Neural cell (in vitro differentiated cells): ENCODE data around the gene NRSN2. TPM values are rescaled to one million over a fixed set of nuclear protein-coding genes. Genes with fewer than 3 reads are reported as not detected.
"Not testable (repeated sequence)": the region's sequence is repeated elsewhere in the genome, so short reads cannot be mapped to it uniquely, and the experiment has no call there.

Experiments used
- H2AFZ ChIP-seq: fragments of 200-600, 300-800 bp; sonication (generic), shearing (Covaris generic); 2 replicates; pipeline ENCODE4 v1.6.0; 2014; ENCODE audit warnings: low read depth, mild to moderate bottlenecking, antibody characterized with exemption, low read length, moderate library complexity
- H3F3A ChIP-seq: fragments of 200-600 bp; shearing (Covaris generic); 2 replicates; pipeline ENCODE4 v1.6.1; 2016; ENCODE audit warnings: mild to moderate bottlenecking, moderate library complexity, mixed read lengths, antibody characterized with exemption, low read length; ENCODE audit not compliant: insufficient read depth, poor library complexity, severe bottlenecking
- H3K27ac ChIP-seq: fragments of 200-600, 300-800 bp; sonication (generic), shearing (Covaris generic); 2 replicates; pipeline ENCODE4 v1.5.1; 2014; ENCODE audit warnings: mild to moderate bottlenecking, low read length, moderate library complexity
- H3K27me3 ChIP-seq: fragments of 300-800, 200-600 bp; sonication (generic), shearing (Covaris generic); 2 replicates; pipeline ENCODE4 v1.6.0; 2014; ENCODE audit warnings: mild to moderate bottlenecking, low read depth, low read length, moderate library complexity; ENCODE audit not compliant: insufficient read depth
- H3K36me3 ChIP-seq: fragments of 300-800, 200-600 bp; sonication (generic), shearing (Covaris generic); 2 replicates; pipeline ENCODE4 v1.5.1; 2014; ENCODE audit warnings: mild to moderate bottlenecking, antibody characterized with exemption, low read length, moderate library complexity; ENCODE audit not compliant: insufficient read depth
- H3K4me2 ChIP-seq: fragments of 300-800, 200-600 bp; sonication (generic), shearing (Covaris generic); 2 replicates; pipeline ENCODE4 v1.6.0; 2014; ENCODE audit warnings: mild to moderate bottlenecking, low read length
- H3K4me3 ChIP-seq: fragments of 300-800, 200-600 bp; sonication (generic), shearing (Covaris generic); 2 replicates; pipeline ENCODE4 v1.5.1; 2014; ENCODE audit warnings: mild to moderate bottlenecking, low read length, moderate library complexity
- H3K79me2 ChIP-seq: fragments of 200-600 bp; shearing (Covaris generic); replicated peaks from 2 replicates; pipeline ENCODE4 v1.6.0; 2014; ENCODE audit warnings: mild to moderate bottlenecking, low read length, moderate library complexity; ENCODE audit not compliant: insufficient read depth
- H3K9ac ChIP-seq: fragments of 300-800, 200-600 bp; sonication (generic), shearing (Covaris generic); 2 replicates; pipeline ENCODE4 v1.6.1; 2016; ENCODE audit warnings: mild to moderate bottlenecking, low read length, mixed read lengths
- H3K9me2 ChIP-seq: fragments of 200-600 bp; shearing (Covaris generic); 2 replicates; pipeline ENCODE4 v1.6.1; 2016; ENCODE audit warnings: mild to moderate bottlenecking, low read length, mixed read lengths; ENCODE audit not compliant: insufficient read depth
- H3K9me3 ChIP-seq: fragments of 200-600, 300-800 bp; sonication (generic), shearing (Covaris generic); 2 replicates; pipeline ENCODE4 v1.6.1; 2016; ENCODE audit warnings: mild to moderate bottlenecking, mixed run types, low read length, moderate library complexity, mixed read lengths
- H4K20me1 ChIP-seq: fragments of 200-600 bp; shearing (Covaris generic); 2 replicates; pipeline ENCODE4 v1.6.1; 2016; ENCODE audit warnings: mild to moderate bottlenecking, mixed run types; ENCODE audit not compliant: insufficient read depth
- CTCF ChIP-seq: fragments of 450-650 bp; IDR thresholded peaks from 2 replicates; pipeline ENCODE4 v1.5.1; 2014; ENCODE audit warnings: antibody characterized with exemption, mild to moderate bottlenecking, moderate library complexity; ENCODE audit not compliant: poor library complexity, severe bottlenecking
- EP300 ChIP-seq: fragments of 450-650 bp; conservative IDR thresholded peaks from 2 replicates; pipeline ENCODE4 v1.6.1; 2014; ENCODE audit warnings: antibody characterized with exemption, mild to moderate bottlenecking, moderate library complexity; ENCODE audit not compliant: poor library complexity, severe bottlenecking
- EZH2 ChIP-seq: fragments of 200-600, 300-800 bp; shearing (Covaris generic), sonication (generic); IDR thresholded peaks from 2 replicates; pipeline ENCODE4 v1.6.1; 2014; ENCODE audit warnings: antibody characterized with exemption, low read length, borderline replicate concordance, mild to moderate bottlenecking; ENCODE audit not compliant: insufficient read depth, poor library complexity, severe bottlenecking
- MXI1 ChIP-seq: fragments of 450-650 bp; conservative IDR thresholded peaks from 2 replicates; pipeline ENCODE4 v1.6.1; 2014; ENCODE audit warnings: antibody characterized with exemption, mild to moderate bottlenecking; ENCODE audit not compliant: poor library complexity, severe bottlenecking
- POLR2AphosphoS5 ChIP-seq: IDR thresholded peaks from 2 replicates; pipeline ENCODE4 v1.6.1; 2012
- RAD21 ChIP-seq: fragments of 450-650 bp; conservative IDR thresholded peaks from 2 replicates; pipeline ENCODE4 v1.6.1; 2014; ENCODE audit warnings: antibody characterized with exemption, mild to moderate bottlenecking, moderate library complexity
- REST ChIP-seq: IDR thresholded peaks from 2 replicates; pipeline ENCODE4 v1.6.1; 2012; ENCODE audit warnings: borderline replicate concordance
- SMC3 ChIP-seq: fragments of 450-650 bp; conservative IDR thresholded peaks from 2 replicates; pipeline ENCODE4 v1.6.1; 2014; ENCODE audit warnings: antibody characterized with exemption, mild to moderate bottlenecking, moderate library complexity; ENCODE audit not compliant: poor library complexity
- TAF1 ChIP-seq: IDR thresholded peaks from 2 replicates; pipeline ENCODE4 v1.6.1; 2012; ENCODE audit warnings: low read depth
- polyA plus RNA-seq: library from polyadenylated mRNA; depleted of rRNA; stranded (reverse); fragments of >200 nt; gene quantifications from 2 replicates; pipeline ENCODE4 v1.2.3, GENCODE V29; 2014

Gene NRSN2
- polyA plus RNA-seq, 1 donor from 2014 or later = 19.6 TPM

- no peak overlapping the region for H3K27ac ChIP-seq
- H3K4me2 ChIP-seq = no peak overlapping the region
- H3K27me3 ChIP-seq = no peaks in the 10 kb centered on the region
- H3K4me3 ChIP-seq = no peak overlapping the region
- H3F3A ChIP-seq = peaks cover 5% of the 10 kb centered on the region
- no peaks in the 10 kb centered on the region for H3K9me2 ChIP-seq
- no peaks in the 10 kb centered on the region for H3K9me3 ChIP-seq
- H3K36me3 ChIP-seq = no peaks in the 10 kb centered on the region
- no peak overlapping the region for H2AFZ ChIP-seq
- peaks cover 8% of the 10 kb centered on the region for H4K20me1 ChIP-seq
- H3K9ac ChIP-seq = no peak overlapping the region
- TF ChIP-seq EP300 (no peak), SMC3 (no peak), MXI1 (no peak), REST (no peak), EZH2 (no peak), POLR2AphosphoS5 (no peak), CTCF (no peak), RAD21 (no peak), TAF1 (no peak)
- H3K79me2 ChIP-seq = no peaks in the 10 kb centered on the region
These were observed 12.3 kb upstream of the NRSN2 start for GRCh38 chr20:334578-334977.

GRCh38 chr20:336040-336439 lies 10.9 kb upstream of the NRSN2 start:
- not testable (repeated sequence) for H3K9me2 ChIP-seq, H3K4me3 ChIP-seq

GRCh38 chr20:341682-342081 lies 5.2 kb upstream of the NRSN2 start:
- H4K20me1 ChIP-seq = no peaks in the 10 kb centered on the region
- no peaks in the 10 kb centered on the region for H3K9me2 ChIP-seq
- no peak for TF ChIP-seq TAF1
- TF ChIP-seq CTCF = no peak
- TF ChIP-seq RAD21 = no peak
- no peak for TF ChIP-seq SMC3
- TF ChIP-seq EP300 = no peak
- no peak for TF ChIP-seq EZH2
- no peak for TF ChIP-seq REST
- no peak for TF ChIP-seq POLR2AphosphoS5
- no peak for TF ChIP-seq MXI1
- H3F3A ChIP-seq = no peaks in the 10 kb centered on the region
- H3K36me3 ChIP-seq = no peaks in the 10 kb centered on the region
- no peak overlapping the region for H2AFZ ChIP-seq
- no peak overlapping the region for H3K9ac ChIP-seq
- no peak overlapping the region for H3K4me3 ChIP-seq
- no peak overlapping the region for H3K4me2 ChIP-seq
- H3K79me2 ChIP-seq = peaks cover 7% of the 10 kb centered on the region
- H3K9me3 ChIP-seq = no peaks in the 10 kb centered on the region
- no peaks in the 10 kb centered on the region for H3K27me3 ChIP-seq
- H3K27ac ChIP-seq = no peak overlapping the region

More at GRCh38 chr20:336040-336439, 10.9 kb upstream of the NRSN2 start:
- H3K9ac ChIP-seq, H3K36me3 ChIP-seq, H3F3A ChIP-seq, H3K79me2 ChIP-seq, H2AFZ ChIP-seq, H3K27me3 ChIP-seq, H3K4me2 ChIP-seq, H4K20me1 ChIP-seq, H3K27ac ChIP-seq, H3K9me3 ChIP-seq: not testable (repeated sequence)
